ENCODE results near the gene VASH1.

GRCh38 chr14:76784266-76784874 lies 23.1 kb downstream of the VASH1 start:
- TF ChIP-seq, protein P1, sequence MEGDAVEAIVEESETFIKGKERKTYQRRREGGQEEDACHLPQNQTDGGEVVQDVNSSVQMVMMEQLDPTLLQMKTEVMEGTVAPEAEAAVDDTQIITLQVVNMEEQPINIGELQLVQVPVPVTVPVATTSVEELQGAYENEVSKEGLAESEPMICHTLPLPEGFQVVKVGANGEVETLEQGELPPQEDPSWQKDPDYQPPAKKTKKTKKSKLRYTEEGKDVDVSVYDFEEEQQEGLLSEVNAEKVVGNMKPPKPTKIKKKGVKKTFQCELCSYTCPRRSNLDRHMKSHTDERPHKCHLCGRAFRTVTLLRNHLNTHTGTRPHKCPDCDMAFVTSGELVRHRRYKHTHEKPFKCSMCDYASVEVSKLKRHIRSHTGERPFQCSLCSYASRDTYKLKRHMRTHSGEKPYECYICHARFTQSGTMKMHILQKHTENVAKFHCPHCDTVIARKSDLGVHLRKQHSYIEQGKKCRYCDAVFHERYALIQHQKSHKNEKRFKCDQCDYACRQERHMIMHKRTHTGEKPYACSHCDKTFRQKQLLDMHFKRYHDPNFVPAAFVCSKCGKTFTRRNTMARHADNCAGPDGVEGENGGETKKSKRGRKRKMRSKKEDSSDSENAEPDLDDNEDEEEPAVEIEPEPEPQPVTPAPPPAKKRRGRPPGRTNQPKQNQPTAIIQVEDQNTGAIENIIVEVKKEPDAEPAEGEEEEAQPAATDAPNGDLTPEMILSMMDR (IDR thresholded peaks at IDR 0.05): no peak
- no peak for TF ChIP-seq POLR2A (IDR thresholded peaks at IDR 0.05)
